EL (cell line): ENCODE measurements around the gene SPATA19.
"Not testable (repeated sequence)": the region's sequence is repeated elsewhere in the genome, so short reads cannot be mapped to it uniquely, and the experiment has no call there.

Experiments
- DNase-seq: peaks from one replicate; pipeline ENCODE4 v3.0.0-alpha.2; 2016

Gene SPATA19

DNA sequence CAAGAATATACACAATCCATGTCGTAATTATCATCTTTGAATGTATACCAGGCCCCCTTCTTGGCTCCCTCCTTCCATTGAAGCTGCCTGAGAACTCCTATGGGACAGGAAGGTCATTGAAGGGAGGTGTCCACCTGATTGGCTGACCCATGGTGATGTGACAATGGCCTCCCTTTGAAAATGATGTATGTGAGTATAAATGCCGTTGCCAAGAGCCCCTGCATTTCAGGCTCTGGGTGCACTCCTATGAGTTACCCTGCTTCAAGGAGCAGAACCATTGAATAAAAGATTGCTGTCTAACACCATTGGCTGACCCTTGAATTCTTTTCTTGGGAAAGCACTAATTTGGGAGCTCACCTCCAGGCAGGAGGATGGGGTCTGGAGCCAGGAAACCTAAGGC, at the start of gene SPATA19:
Gene SPATA19, minus strand, starts transcription at position 101 of the 400 bp plus-strand sequence. Its CDS starts 67 bp downstream, at position 34.
- DNase-seq = no peak

DNA sequence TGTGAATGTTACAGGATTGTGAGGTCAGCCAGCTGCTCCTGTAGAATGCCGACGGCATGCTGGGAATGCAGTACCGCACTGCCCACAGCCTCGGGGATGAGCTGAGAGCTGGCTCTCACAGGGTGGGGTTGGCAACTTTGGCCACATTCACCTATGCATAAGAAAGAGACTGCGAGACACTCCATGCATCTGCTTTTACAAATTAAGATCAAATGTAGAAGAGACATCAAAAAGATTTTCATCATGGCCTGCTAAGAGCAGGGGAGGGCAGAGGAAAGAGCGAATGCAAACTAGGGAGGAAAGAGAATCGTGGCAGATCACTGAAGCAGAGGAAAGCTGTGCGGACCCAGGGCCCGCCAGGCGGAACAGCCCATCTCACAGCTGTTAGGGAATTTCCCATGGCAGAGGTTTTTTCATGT, 49.8 kb upstream of the SPATA19 start:
- no peak for DNase-seq

- DNase-seq = no peak
These were observed 48.1 kb upstream of the SPATA19 start for GRCh38 chr11:133893381-133893780.

DNA sequence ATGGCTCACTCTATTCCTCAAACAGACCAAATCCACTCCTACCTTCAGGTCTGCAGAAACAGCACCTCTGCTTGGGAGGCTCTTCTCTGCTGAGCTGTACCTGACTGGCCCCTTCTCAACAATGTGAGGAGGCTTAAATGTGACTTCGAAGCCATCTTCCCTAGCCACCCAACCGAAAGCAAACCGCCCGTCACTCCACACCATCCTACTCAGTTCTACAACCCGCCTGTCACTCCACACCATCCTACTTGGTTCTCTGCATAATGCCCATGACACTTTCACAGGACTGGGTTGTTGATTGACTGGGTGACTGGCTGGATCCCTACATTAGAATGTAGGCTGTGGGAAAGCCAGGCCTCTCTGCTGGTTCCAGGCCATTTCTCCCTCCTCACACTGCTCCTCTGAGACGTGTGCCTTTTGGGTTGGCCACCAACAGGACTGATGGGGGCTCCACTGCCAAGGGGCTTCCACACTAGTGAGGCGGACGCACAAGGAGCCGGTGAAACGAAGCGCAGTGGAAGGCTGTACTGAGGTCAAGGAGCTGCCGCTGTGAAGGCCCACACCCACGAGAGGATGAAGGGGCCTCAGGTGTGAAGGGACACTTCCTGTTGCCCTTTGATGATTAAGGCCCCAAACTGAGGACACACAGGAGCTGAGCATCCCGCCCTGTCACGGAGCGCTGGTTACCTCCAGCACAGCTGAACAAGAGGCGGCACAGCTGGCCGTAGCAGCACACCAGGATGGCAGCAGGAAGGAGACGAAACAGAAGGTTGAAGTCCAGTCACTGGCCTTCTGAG, 47.5 kb upstream of the SPATA19 start:
- no peak for DNase-seq

DNA sequence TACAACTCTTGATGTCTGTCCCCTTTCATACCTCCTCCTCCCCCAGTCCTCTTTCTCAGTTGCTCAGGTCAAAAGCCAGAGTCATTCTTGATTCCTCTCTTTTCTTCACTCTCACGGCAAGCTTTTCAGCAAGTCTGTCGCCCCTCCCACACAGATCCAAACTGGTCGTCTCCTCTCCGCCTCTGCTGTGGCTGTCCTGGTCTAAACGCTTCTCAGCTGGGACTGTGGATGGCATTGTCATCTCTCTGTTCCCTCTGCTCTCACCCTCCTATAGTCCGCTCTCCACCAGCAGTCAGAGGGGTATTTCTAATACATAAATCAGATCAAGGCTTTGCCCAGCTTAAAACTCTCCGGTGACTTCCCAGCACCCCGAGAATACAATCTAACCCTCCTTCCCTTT, 46.8 kb upstream of the SPATA19 start:
- DNase-seq = no peak

DNA sequence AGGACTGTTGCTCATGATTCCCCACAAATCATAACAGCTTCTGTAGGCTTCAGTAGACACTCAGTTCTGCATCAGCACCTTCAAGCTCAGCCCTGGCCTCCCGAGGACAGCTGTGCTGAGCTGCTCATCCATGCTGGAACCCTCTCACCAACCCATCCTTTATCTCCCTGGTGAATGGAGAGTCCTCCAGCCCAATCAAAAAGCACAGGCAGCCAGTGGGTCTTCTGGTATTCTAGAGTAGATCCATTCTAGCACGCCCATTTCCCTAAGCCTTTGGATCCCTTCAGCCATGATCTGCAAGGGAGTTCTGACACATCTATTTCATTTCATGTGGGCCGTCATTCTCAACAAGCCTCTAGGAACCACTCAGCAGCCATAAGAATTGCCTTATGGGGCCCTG, 44.6 kb upstream of the SPATA19 start:
- DNase-seq = no peak

DNA sequence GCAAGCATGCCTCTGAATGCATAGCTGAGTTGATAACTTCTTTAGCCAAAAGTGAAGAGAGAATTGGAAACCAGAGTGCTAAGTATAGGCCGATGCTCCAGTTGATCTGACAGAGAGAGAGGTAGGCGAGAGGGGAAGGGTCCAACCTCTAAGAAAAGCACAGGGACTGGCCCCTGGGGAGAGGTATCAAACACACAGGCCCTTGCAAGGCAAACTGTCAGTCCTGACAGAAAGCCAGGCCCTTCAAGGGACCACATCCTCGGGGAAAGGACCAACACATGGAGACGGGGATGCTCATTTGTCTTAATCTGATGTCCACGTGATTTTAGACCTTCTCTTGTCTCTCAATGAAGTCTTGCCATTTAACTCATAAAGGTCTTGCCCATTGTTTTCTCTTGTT, 43.9 kb upstream of the SPATA19 start:
- no peak for DNase-seq

- no peak for DNase-seq
These were observed 42.5 kb upstream of the SPATA19 start for GRCh38 chr11:133887692-133888332.

GRCh38 chr11:133886029-133886428, 40.7 kb upstream of the SPATA19 start:
- no peak for DNase-seq

- DNase-seq = no peak
These were observed 26.8 kb upstream of the SPATA19 start for GRCh38 chr11:133872160-133872559.

- DNase-seq = no peak
These were observed 22.1 kb upstream of the SPATA19 start for GRCh38 chr11:133867456-133867855.

- DNase-seq = no peak
These were observed 20.2 kb upstream of the SPATA19 start for GRCh38 chr11:133865466-133865865.

GRCh38 chr11:133864756-133865155, 19.4 kb upstream of the SPATA19 start:
- no peak for DNase-seq

DNA sequence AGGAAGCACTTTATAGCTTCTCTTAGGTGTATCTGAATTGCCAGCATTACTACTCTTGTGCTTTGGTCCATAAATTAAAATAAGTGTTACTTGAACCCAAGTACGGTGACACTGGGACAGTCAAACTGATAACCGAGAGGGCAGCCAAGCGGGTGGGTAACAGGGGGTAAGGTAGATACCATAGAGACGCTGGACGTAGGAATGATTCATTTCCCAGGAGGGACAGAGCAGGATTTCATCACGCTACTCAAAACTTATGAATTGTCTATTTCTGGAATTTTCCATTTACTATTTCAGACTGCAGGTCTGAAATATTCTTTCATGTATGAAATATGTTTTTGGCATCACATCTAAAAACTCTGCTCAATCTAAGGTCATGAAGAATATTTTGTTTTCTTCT, 14.8 kb upstream of the SPATA19 start:
- DNase-seq = no peak

GRCh38 chr11:133854330-133854960, 9.1 kb upstream of the SPATA19 start:
- DNase-seq = not testable (repeated sequence)

GRCh38 chr11:133844217-133844616, 1.1 kb downstream of the SPATA19 start:
- no peak for DNase-seq

DNA sequence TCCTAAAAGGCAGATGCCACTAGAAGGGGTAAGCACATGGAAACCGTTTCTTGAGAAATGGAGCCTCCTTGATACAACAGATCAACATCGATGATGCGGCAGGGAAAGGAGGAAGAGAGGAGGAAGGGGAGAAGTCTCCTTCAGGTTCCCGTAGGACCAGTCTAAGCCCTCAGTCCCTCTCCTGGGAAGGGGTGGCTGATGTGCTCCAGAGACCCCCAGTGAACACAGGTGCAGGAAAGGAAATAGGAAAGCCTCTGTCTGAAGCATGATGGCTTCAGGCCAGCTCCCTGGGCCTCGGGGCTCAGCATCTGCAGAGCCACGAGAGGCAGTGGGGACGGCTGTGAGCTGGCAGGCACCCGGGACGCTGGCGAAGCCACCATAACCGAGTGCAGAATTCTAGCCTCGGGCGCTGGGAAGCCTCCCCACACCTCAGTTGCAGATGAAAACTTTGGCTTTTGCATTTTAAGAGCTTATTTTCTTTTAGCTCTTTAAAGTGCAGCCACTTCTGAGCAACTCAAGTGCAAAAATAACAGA, 1.8 kb downstream of the SPATA19 start:
- no peak for DNase-seq

- no peak for DNase-seq
These were observed 2.6 kb downstream of the SPATA19 start for GRCh38 chr11:133842730-133843129.

DNA sequence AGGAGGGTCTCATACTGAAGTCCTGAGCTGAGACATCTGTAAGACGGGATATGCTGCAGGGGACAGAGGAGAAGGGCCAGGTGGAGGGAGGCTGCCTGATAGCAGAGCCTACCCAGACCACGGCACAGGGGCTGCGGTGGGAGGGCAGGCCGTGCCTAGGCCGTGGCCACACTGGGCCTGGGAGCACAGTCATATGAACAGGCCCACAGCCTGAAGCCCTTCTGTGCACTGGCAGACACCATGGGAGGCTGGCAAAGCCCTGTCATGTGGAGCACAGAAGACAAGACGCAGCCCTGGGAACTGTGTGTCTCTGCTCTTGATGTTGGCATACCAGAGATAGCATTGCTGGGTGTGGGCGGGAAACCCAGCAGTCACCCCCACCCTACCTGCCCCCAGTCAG, 3.3 kb downstream of the SPATA19 start:
- no peak for DNase-seq

DNA sequence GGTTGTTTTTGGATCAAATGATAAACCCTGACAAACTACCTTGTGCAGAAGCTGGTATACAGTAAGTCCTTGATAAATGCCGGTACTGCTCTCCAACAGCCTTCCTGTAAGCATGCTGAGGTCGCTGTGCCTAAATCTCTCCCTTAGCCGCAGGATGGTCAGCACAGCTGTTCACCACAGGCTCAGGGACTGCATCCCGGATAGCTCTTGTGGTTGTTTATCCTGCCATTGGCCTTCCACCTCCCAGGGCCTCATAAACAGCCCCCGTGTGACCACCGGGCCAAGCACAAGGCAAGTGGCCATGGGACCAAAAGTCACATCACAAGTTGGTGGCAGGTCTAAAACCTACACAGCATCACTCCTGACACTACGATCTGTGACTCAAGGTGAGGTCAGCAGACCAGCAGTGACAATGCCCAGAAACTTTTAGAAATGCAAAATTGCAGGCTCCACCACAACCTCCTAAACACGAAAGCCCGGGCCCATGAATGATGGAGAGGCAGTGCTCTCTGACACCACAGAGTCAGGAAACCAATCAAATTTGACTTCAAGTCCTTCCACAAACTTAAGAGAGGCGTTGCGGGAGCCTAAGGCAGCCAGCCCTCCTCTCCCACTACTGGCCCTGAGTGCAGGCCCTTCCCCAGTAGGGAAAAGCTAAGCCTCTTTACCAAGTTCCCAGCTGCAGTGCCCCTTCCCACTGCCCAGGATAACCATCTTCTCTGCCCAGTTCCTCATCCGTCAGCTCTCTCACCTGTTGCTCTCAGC, 3.9 kb downstream of the SPATA19 start:
- no peak for DNase-seq

DNA sequence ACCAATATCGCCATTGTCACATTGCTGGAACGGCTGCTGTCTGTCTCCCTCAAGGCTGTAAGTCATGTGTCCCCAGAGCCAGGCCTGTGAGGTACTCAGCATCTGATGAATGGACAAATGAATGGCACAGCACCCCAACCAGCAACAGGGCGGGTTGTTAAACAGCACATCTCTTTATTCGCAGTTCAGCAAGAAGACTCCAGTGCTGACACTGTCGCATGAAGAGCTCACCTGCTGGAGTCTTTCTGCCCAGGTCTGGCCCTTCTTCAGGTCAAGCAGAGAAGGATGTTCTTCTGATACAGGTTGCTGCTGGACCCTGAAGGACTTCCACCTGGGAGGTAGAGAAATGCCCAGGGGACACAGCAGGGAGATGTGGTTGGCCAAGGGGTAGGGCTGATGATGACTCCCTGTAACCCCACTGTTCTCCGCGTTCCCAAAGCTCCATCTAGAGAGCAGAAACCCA, 4.8 kb downstream of the SPATA19 start:
- DNase-seq = no peak

DNA sequence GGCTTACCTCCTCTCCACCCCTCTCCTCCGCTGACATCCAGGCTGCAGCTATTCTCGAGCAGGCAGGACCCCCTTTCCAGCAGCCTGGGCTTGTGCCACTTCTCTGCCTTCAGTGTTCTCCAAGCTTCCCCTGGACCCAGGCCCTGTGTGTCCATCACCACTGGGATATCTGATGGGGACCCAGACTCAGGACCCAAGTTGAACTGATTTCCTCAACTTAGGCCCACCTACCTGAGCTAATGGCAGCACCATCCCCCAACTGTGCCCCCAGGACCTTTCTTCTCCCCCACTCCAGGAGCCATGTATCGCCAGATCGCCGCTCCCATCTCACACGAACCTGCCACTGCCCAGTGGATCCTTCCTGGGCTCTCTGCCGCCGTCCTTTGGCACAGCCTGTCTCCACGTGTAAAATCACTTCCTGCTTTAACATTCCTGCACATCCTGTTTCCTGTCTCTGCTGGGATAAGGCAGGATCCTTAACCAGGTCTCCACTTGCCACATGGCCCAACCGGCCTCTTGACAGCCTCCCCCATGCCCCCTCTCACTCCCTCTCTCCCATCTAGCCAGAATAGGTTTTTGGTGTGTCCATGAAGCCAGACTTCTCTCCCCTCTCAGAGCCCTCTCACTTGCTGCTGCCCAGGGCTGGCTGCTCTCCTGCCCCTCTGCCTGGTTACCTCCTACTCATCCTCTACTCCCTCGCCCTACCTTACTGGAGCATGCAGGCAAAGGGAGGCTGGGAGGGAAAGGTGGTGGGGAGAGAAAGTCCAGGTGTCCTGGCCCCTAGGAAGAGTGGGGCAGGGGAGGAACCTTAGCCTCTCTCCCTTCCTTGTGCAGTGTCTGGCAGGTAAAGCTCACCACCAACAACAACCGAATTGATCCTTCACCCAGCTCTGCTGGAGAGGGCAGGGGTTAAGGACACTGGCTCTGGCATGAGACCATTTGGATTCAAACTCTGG, 9.4 kb downstream of the SPATA19 start:
- DNase-seq = no peak
